HCT116 (cell line): ENCODE results near the gene UPF3B. TPM values are rescaled to one million over a fixed set of nuclear protein-coding genes. Genes with fewer than 3 reads are reported as not detected.
"Not testable (repeated sequence)": the region's sequence is repeated elsewhere in the genome, so short reads cannot be mapped to it uniquely, and the experiment has no call there.

ENCODE experiments used
- ATAC-seq: fragments of 200-7000 bp; cut with Tn5 transposase; 2 replicates; pipeline ENCODE4 v1.9.1; 2020; ENCODE audit warnings: mild to moderate bottlenecking, moderate library complexity
- BruUV-seq: library from RNA; stranded (reverse); fragments of 400-500 nt; replicated peaks from 2 replicates; lab custom pipeline; 2021; lab: Mats Ljungman, UMichigan
- CTCF ChIA-PET: fragments of 300-600 bp; sonication (Branson Sonifier 250); formaldehyde crosslinking; loops from one replicate; lab custom pipeline; 2021; ENCODE audit warnings: antibody characterized with exemption; lab: Charles Lee
- POLR2A ChIA-PET: fragments of 300-600, 350-600 bp; sonication (Branson Sonifier 250); formaldehyde crosslinking; loops from one replicate; lab custom pipeline; 2021; ENCODE audit warnings: antibody characterized with exemption; lab: Charles Lee
- RAD21 ChIA-PET, 2 experiments: fragments of 300-600 bp; sonication (Branson Sonifier 250); formaldehyde crosslinking; loops; one replicate each; lab custom pipeline; 2023; ENCODE audit warnings: low total read pairs in 2 of 2; ENCODE audit not compliant: uncharacterized antibody in 2 of 2, unreplicated experiment in 2 of 2, low non-redundant PET in 1 of 2; lab: Charles Lee
- DNase-seq: peaks from one replicate; pipeline ENCODE4 v3.0.0-alpha.2; 2010; ENCODE audit warnings: low read depth, low spot score
- H2AFZ ChIP-seq: fragments of 200-600 bp; shearing (Covaris generic), sonication (generic); 2 replicates; pipeline ENCODE4 v1.6.1; 2017; ENCODE audit warnings: low read depth, mixed run types, mixed read lengths, antibody characterized with exemption, low read length; ENCODE audit not compliant: poor library complexity, severe bottlenecking
- H3K27ac ChIP-seq: 2 replicates; pipeline ENCODE4 v1.5.1; 2012; ENCODE audit warnings: low read depth, low read length
- H3K27me3 ChIP-seq: fragments of 200-600 bp; sonication (generic); 2 replicates; pipeline ENCODE4 v1.6.1; 2016; ENCODE audit warnings: mixed run types, low read length, mixed read lengths; ENCODE audit not compliant: insufficient read depth
- H3K36me3 ChIP-seq, 2 experiments: fragments of 200-500 bp in 1 of 2; fragments of 200-600 bp in 1 of 2; sonication (Bioruptor generic) in 1 of 2; sonication (generic) in 1 of 2; 2 replicates each; pipeline versions ENCODE4 v1.5.1 to v1.6.1; 2014 to 2016; ENCODE audit warnings: low read length in 2 of 2, inconsistent platforms in 1 of 2, mixed read lengths in 1 of 2, mixed run types in 1 of 2; ENCODE audit not compliant: insufficient read depth in 2 of 2, control insufficient read depth in 1 of 2
- H3K4me1 ChIP-seq, 2 experiments: fragments of 200-600 bp in 1 of 2; sonication (generic) in 1 of 2; 2 replicates each; pipeline versions ENCODE4 v1.5.1 to v1.6.1; 2012 to 2017; ENCODE audit warnings: low read length in 2 of 2, inconsistent platforms in 1 of 2, mild to moderate bottlenecking in 1 of 2, mixed read lengths in 1 of 2, mixed run types in 1 of 2, moderate library complexity in 1 of 2; ENCODE audit not compliant: insufficient read depth in 2 of 2, control insufficient read depth in 1 of 2
- H3K4me2 ChIP-seq: fragments of 200-600 bp; sonication (generic); 2 replicates; pipeline ENCODE4 v1.6.1; 2017; ENCODE audit warnings: mixed run types, low read length, mixed read lengths
- H3K4me3 ChIP-seq, 2 experiments: fragments of 200-600 bp in 1 of 2; sonication (generic) in 1 of 2; replicated peaks in 1 of 2; 2 replicates each; pipeline ENCODE4 v1.5.1; 2011 to 2016; ENCODE audit warnings: low read length in 2 of 2, control low read depth in 1 of 2, low read depth in 1 of 2, mild to moderate bottlenecking in 1 of 2, mixed read lengths in 1 of 2, mixed run types in 1 of 2
- H3K79me2 ChIP-seq: fragments of 200-600 bp; sonication (generic); 2 replicates; pipeline ENCODE4 v1.6.1; 2017; ENCODE audit warnings: mild to moderate bottlenecking, mixed run types, low read length, moderate library complexity, mixed read lengths; ENCODE audit not compliant: insufficient read depth
- H3K9ac ChIP-seq: fragments of 200-600 bp; sonication (generic); 2 replicates; pipeline ENCODE4 v1.6.1; 2016; ENCODE audit warnings: low read length, mixed read lengths
- H3K9me2 ChIP-seq: fragments of 200-600 bp; sonication (generic), shearing (Covaris generic); 2 replicates; pipeline ENCODE4 v1.6.1; 2017; ENCODE audit warnings: mixed run types, mild to moderate bottlenecking, moderate library complexity; ENCODE audit not compliant: insufficient read depth
- H3K9me3 ChIP-seq, 2 experiments: fragments of 200-500 bp in 1 of 2; fragments of 200-600 bp in 1 of 2; sonication (Bioruptor generic) in 1 of 2; sonication (generic) in 1 of 2; 2 replicates each; pipeline ENCODE4 v1.6.1; 2014 to 2017; ENCODE audit warnings: low read length in 2 of 2, mixed read lengths in 2 of 2, inconsistent platforms in 1 of 2, low read depth in 1 of 2, mild to moderate bottlenecking in 1 of 2, mixed run types in 1 of 2, moderate library complexity in 1 of 2; ENCODE audit not compliant: control insufficient read depth in 1 of 2, insufficient read depth in 1 of 2
- H4K20me1 ChIP-seq: fragments of 200-600 bp; sonication (generic), shearing (Covaris generic); 2 replicates; pipeline ENCODE4 v1.6.1; 2017; ENCODE audit warnings: mixed run types, mild to moderate bottlenecking, moderate library complexity; ENCODE audit not compliant: insufficient read depth
- CBX3 ChIP-seq: IDR thresholded peaks from 2 replicates; pipeline ENCODE4 v1.6.1; 2012; ENCODE audit warnings: low read depth
- CEBPB ChIP-seq: IDR thresholded peaks from 2 replicates; pipeline ENCODE4 v1.6.1; 2012; ENCODE audit warnings: low read depth
- EGR1 ChIP-seq: IDR thresholded peaks from 2 replicates; pipeline ENCODE4 v1.6.1; 2012; ENCODE audit warnings: low read depth
- EZH2 ChIP-seq: fragments of 200-600 bp; sonication (generic); IDR thresholded peaks from 2 replicates; pipeline ENCODE4 v1.6.1; 2017; ENCODE audit warnings: antibody characterized with exemption, mixed run types
- EZH2phosphoT487 ChIP-seq: fragments of 200-600 bp; IDR thresholded peaks from 2 replicates; pipeline ENCODE4 v1.6.1; 2018; ENCODE audit warnings: antibody characterized with exemption, borderline replicate concordance
- POLR2A ChIP-seq: IDR thresholded peaks from 2 replicates; pipeline ENCODE4 v1.7.0; 2011; ENCODE audit warnings: borderline replicate concordance; ENCODE audit not compliant: insufficient read depth, insufficient read length; ENCODE audit errors: extremely low read depth
- POLR2AphosphoS5 ChIP-seq: IDR thresholded peaks from 2 replicates; pipeline ENCODE4 v1.6.1; 2011; ENCODE audit warnings: mild to moderate bottlenecking, low read depth, low read length, moderate library complexity
- RAD21 ChIP-seq: IDR thresholded peaks from 2 replicates; pipeline ENCODE4 v1.6.1; 2012; ENCODE audit warnings: low read depth, mild to moderate bottlenecking
- SIN3A ChIP-seq: IDR thresholded peaks from 2 replicates; pipeline ENCODE4 v1.6.1; 2012; ENCODE audit warnings: low read depth
- SP1 ChIP-seq: IDR thresholded peaks from 2 replicates; pipeline ENCODE4 v1.6.1; 2012; ENCODE audit warnings: low read depth
- SRF ChIP-seq: IDR thresholded peaks from 2 replicates; pipeline ENCODE4 v1.6.1; 2012; ENCODE audit warnings: low read depth
- TCF7L2 ChIP-seq: IDR thresholded peaks from 2 replicates; pipeline ENCODE4 v1.7.0; 2011; ENCODE audit warnings: borderline replicate concordance, inconsistent platforms; ENCODE audit not compliant: insufficient read depth, insufficient read length; ENCODE audit errors: extremely low read depth
- ZFX ChIP-seq: fragments of 450-650 bp; IDR thresholded peaks from 2 replicates; pipeline ENCODE4 v1.6.1; 2017
- ZNF274 ChIP-seq: fragments of 200-500 bp; sonication (Bioruptor generic); IDR thresholded peaks from 2 replicates; pipeline ENCODE4 v1.6.1; 2014; ENCODE audit warnings: mild to moderate bottlenecking, low read depth, low read length, inconsistent platforms
- intact Hi-C: fragments of 100-400 bp; cut with micrococcal nuclease; formaldehyde crosslinking; loops from 2 replicates; pipeline ENCODE4 v1.10.0; 2022
- total RNA-seq: library from RNA; stranded (reverse); gene quantifications from one replicate; pipeline ENCODE4 v1.2.1, GENCODE V29; 2021; ENCODE audit not compliant: unreplicated experiment
- TF ChIP-seq, protein P1 (sequence below), 3 experiments: fragments of 200-600 bp in 1 of 3; sonication (generic) in 1 of 3; IDR thresholded peaks in 2 of 3; conservative IDR thresholded peaks in 1 of 3; 2 replicates each; pipeline ENCODE4 v1.5.1; 2012 to 2017; ENCODE audit warnings: low read depth in 2 of 3, low read length in 2 of 3, antibody characterized with exemption in 1 of 3, borderline replicate concordance in 1 of 3, control low read depth in 1 of 3, mild to moderate bottlenecking in 1 of 3, mixed read lengths in 1 of 3, mixed run types in 1 of 3, moderate library complexity in 1 of 3; ENCODE audit not compliant: insufficient read depth in 1 of 3
- TF ChIP-seq, protein P2 (sequence below): IDR thresholded peaks from 2 replicates; pipeline ENCODE4 v1.6.1; 2011; ENCODE audit warnings: mild to moderate bottlenecking, low read length, moderate library complexity; ENCODE audit not compliant: insufficient replicate concordance; ENCODE audit errors: extremely low read depth

UPF3B gene
- total RNA-seq, 1 experiment from 2014 or later: 11.9 TPM

DNA sequence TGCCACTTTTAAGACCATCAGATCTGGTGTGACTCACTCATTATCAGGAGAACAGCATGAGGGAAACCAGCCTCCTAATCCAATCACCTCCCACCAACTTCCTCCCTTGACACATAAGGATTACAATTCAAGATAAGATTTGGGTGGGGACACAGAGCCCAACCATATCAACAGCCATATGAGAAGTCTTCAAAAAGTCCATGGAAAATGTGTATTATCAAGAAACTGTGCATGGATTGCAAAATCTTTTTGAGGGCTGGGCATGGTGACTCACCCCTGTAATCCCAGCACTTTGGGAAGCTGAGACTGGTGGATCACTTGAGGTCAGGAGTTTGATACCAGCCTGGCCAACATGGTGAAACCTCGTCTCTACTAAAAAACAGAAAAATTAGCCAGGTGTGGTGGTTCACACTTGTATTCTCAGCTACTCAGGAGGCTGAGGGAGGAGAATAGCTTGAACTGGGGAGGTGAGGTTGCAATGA lies 43.5 kb downstream of the UPF3B start:
- no peaks in the 10 kb centered on the region for H4K20me1 ChIP-seq
- H3K9ac ChIP-seq: no peak overlapping the region
- no peaks in the 10 kb centered on the region for H3K36me3 ChIP-seq
- peaks cover 0 to 5% of the 10 kb centered on the region in 2 experiments; a peak in 1 of 4 replicates for H3K4me1 ChIP-seq
- DNase-seq: no peak
- RAD21 ChIA-PET: no interaction called here
- no peaks in the 10 kb centered on the region for H3K79me2 ChIP-seq
- no peak overlapping the region for H2AFZ ChIP-seq
- H3K27ac ChIP-seq: no peak overlapping the region
- H3K9me3 ChIP-seq: no peaks in the 10 kb centered on the region
- no TSS peak for BruUV-seq
- intact Hi-C loops: no loop called here
- POLR2A ChIA-PET: no interaction called here
- H3K4me2 ChIP-seq: no peak overlapping the region
- H3K9me2 ChIP-seq: no peaks in the 10 kb centered on the region
- H3K27me3 ChIP-seq: no peaks in the 10 kb centered on the region
- no peak overlapping the region for H3K4me3 ChIP-seq
- no peak for TF ChIP-seq ZFX
- TF ChIP-seq CEBPB: no peak
- TF ChIP-seq, protein P1, sequence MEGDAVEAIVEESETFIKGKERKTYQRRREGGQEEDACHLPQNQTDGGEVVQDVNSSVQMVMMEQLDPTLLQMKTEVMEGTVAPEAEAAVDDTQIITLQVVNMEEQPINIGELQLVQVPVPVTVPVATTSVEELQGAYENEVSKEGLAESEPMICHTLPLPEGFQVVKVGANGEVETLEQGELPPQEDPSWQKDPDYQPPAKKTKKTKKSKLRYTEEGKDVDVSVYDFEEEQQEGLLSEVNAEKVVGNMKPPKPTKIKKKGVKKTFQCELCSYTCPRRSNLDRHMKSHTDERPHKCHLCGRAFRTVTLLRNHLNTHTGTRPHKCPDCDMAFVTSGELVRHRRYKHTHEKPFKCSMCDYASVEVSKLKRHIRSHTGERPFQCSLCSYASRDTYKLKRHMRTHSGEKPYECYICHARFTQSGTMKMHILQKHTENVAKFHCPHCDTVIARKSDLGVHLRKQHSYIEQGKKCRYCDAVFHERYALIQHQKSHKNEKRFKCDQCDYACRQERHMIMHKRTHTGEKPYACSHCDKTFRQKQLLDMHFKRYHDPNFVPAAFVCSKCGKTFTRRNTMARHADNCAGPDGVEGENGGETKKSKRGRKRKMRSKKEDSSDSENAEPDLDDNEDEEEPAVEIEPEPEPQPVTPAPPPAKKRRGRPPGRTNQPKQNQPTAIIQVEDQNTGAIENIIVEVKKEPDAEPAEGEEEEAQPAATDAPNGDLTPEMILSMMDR (IDR thresholded peaks at IDR 0.05 in 2 of 3, conservative IDR thresholded peaks at IDR 0.05 in 1 of 3; ENCODE audit: borderline replicate concordance in 1 of 3, insufficient read depth in 1 of 3, low read depth in 2 of 3, low read length in 2 of 3): no peak
- TF ChIP-seq CBX3: no peak
- TF ChIP-seq POLR2AphosphoS5: no peak
- no peak for TF ChIP-seq SP1
- no peak for TF ChIP-seq SRF
- no peak for TF ChIP-seq EZH2phosphoT487
- TF ChIP-seq, protein P2, sequence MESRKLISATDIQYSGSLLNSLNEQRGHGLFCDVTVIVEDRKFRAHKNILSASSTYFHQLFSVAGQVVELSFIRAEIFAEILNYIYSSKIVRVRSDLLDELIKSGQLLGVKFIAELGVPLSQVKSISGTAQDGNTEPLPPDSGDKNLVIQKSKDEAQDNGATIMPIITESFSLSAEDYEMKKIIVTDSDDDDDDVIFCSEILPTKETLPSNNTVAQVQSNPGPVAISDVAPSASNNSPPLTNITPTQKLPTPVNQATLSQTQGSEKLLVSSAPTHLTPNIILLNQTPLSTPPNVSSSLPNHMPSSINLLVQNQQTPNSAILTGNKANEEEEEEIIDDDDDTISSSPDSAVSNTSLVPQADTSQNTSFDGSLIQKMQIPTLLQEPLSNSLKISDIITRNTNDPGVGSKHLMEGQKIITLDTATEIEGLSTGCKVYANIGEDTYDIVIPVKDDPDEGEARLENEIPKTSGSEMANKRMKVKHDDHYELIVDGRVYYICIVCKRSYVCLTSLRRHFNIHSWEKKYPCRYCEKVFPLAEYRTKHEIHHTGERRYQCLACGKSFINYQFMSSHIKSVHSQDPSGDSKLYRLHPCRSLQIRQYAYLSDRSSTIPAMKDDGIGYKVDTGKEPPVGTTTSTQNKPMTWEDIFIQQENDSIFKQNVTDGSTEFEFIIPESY: no peak
- TF ChIP-seq TCF7L2: no peak
- no peak for TF ChIP-seq ZNF274
- TF ChIP-seq SIN3A: no peak
- TF ChIP-seq RAD21: no peak
- TF ChIP-seq EZH2: no peak
- no peak for TF ChIP-seq EGR1
- TF ChIP-seq POLR2A: no peak
- CTCF ChIA-PET: no interaction called here
- ATAC-seq: no peak

DNA sequence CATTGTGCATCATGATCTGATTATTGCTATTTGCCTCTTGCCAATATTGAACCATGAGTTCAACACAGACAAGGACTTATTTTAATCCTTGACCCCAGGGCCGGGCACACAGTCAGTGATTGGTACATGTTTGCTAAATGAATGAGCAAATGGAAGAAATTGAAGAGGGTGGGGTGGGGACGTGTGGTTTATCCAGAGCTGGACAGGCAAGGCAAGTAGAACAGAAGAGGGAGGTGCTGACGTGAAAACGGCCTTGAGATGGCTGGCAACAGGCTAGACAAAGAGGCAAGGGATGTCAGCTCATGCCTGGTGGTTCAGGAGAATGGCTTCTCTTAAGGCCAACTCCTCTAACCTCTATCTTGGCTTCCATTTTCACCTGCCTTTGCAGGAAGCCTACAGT lies 44.3 kb downstream of the UPF3B start:
- H3K36me3 ChIP-seq, H3K27ac ChIP-seq, H3K79me2 ChIP-seq, intact Hi-C loops, H3K9me2 ChIP-seq, CTCF ChIA-PET, POLR2A ChIA-PET, DNase-seq, H3K4me3 ChIP-seq, ATAC-seq, H3K4me1 ChIP-seq, H3K27me3 ChIP-seq, RAD21 ChIA-PET, BruUV-seq, H4K20me1 ChIP-seq, H3K9me3 ChIP-seq, H3K9ac ChIP-seq, H2AFZ ChIP-seq, H3K4me2 ChIP-seq: not testable (repeated sequence)
